GM19023 (cell line): ENCODE results near the gene ZC3H12A.

ENCODE experiments used
- ATAC-seq: cut with Tn5 transposase; IDR thresholded peaks from one replicate; pipeline ENCODE4 v1.9.1; 2021; ENCODE audit warnings: mild to moderate bottlenecking, moderate library complexity; ENCODE audit not compliant: unreplicated experiment

The ZC3H12A gene

GRCh38 chr1:37453647-37454046, 20.7 kb upstream of the ZC3H12A start:
- ATAC-seq = no peak

- no peak for ATAC-seq
Observed at GRCh38 chr1:37455516-37455915, 18.9 kb upstream of the ZC3H12A start.

- no peak for ATAC-seq
Observed at GRCh38 chr1:37456614-37457013, 17.8 kb upstream of the ZC3H12A start.

- ATAC-seq = no peak
Observed at GRCh38 chr1:37458551-37458950, 15.8 kb upstream of the ZC3H12A start.

GRCh38 chr1:37461698-37462436, 12.5 kb upstream of the ZC3H12A start:
- ATAC-seq = no peak

- no peak for ATAC-seq
Observed at GRCh38 chr1:37464443-37464842, 9.9 kb upstream of the ZC3H12A start.

- no peak for ATAC-seq
Observed at GRCh38 chr1:37465593-37466517, 8.5 kb upstream of the ZC3H12A start.

GRCh38 chr1:37468037-37468436, 6.3 kb upstream of the ZC3H12A start:
- ATAC-seq = no peak

- ATAC-seq = no peak
Observed at GRCh38 chr1:37469386-37469785, 5.0 kb upstream of the ZC3H12A start.

- ATAC-seq = no peak
Observed at GRCh38 chr1:37471345-37472231, 2.8 kb upstream of the ZC3H12A start.

GRCh38 chr1:37472281-37472680, 2.1 kb upstream of the ZC3H12A start:
- no peak for ATAC-seq

- no peak for ATAC-seq
Observed at GRCh38 chr1:37472994-37473393, 1.4 kb upstream of the ZC3H12A start.

GRCh38 chr1:37473431-37474045, 842 bp upstream of the ZC3H12A start:
- no peak for ATAC-seq

- peak; percentile 2 for ATAC-seq
Observed at GRCh38 chr1:37474697-37475379, 458 bp downstream of the ZC3H12A start.

- ATAC-seq = no peak
Observed at GRCh38 chr1:37475380-37476086, 1.2 kb downstream of the ZC3H12A start.

GRCh38 chr1:37476087-37476452, 1.7 kb downstream of the ZC3H12A start:
- ATAC-seq = no peak

GRCh38 chr1:37476460-37477197, 2.2 kb downstream of the ZC3H12A start:
- ATAC-seq = no peak

GRCh38 chr1:37477198-37477931, 3.0 kb downstream of the ZC3H12A start:
- ATAC-seq = peak; percentile 34
